ENCODE data around the gene SLC1A7. TPM values are rescaled to one million over a fixed set of nuclear protein-coding genes. Genes with fewer than 3 reads are reported as not detected.

The SLC1A7 gene
- total and polyA plus RNA-seq, 2 donors (not counting 1 experiment from before 2014, with no cell fraction given): 0.10 TPM; not detected in 1

DNA sequence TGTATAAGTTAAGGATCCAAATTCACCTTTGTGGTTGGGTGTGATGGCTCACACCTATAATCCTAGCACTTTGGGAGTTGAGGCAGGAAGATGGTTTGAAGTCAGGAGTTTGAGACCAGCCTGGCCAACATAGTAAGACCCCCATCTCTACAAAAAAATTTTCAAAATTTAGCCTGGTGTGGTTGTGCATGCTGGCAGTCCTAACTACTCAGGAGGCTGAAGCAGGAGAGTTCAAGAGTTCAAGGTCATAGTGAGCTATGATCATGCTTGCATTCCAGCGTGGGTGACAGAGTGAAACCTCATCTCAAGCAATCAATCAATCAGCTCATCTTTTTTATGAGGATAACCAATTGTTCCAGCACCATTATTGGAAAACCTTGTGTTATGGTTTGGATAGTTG is 16.5 kb upstream of the SLC1A7 start:
- no peak for DNase-seq
- Mint-ChIP-seq H3K27me3 (peaks cover 25% of the 10 kb centered on the region), H3K4me3 (no peak overlapping the region), H3K9me3 (ENCODE audit: insufficient read depth) (no peaks in the 10 kb centered on the region), H3K27ac (no peak overlapping the region), H3K4me1 (no peaks in the 10 kb centered on the region)
- TF ChIP-seq EZH2 (IDR thresholded peaks at IDR 0.05; ENCODE audit: borderline replicate concordance, insufficient read depth, low read depth, low read length, poor library complexity, severe bottlenecking): no peak
- TF ChIP-seq, protein P1, sequence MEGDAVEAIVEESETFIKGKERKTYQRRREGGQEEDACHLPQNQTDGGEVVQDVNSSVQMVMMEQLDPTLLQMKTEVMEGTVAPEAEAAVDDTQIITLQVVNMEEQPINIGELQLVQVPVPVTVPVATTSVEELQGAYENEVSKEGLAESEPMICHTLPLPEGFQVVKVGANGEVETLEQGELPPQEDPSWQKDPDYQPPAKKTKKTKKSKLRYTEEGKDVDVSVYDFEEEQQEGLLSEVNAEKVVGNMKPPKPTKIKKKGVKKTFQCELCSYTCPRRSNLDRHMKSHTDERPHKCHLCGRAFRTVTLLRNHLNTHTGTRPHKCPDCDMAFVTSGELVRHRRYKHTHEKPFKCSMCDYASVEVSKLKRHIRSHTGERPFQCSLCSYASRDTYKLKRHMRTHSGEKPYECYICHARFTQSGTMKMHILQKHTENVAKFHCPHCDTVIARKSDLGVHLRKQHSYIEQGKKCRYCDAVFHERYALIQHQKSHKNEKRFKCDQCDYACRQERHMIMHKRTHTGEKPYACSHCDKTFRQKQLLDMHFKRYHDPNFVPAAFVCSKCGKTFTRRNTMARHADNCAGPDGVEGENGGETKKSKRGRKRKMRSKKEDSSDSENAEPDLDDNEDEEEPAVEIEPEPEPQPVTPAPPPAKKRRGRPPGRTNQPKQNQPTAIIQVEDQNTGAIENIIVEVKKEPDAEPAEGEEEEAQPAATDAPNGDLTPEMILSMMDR (IDR thresholded peaks at IDR 0.05): no peak
- WGBS (ENCODE audit: insufficient coverage): no CpG with 5 or more reads among the region's 1 CpG
- intact Hi-C loops (cut with micrococcal nuclease): no loop called here
- H3K9ac ChIP-seq (ENCODE audit: low read length): no peak overlapping the region
- no peak overlapping the region for H3K4me3 ChIP-seq (ENCODE audit: control extremely low read depth in 1 of 5, extremely low read depth in 1 of 5, insufficient read depth in 1 of 5, low read depth in 2 of 5, low read length in 4 of 5)
- no peaks in the 10 kb centered on the region for H3K79me2 ChIP-seq (ENCODE audit: control insufficient read depth, insufficient read depth, low read length)
- H3K27ac ChIP-seq (ENCODE audit: low read length in 2 of 2): no peak overlapping the region
- H2AFZ ChIP-seq (ENCODE audit: insufficient read depth, low read depth, low read length, poor library complexity, severe bottlenecking): no peak overlapping the region
- ChIA-PET POLR2A (no interaction called here), CTCF (no interaction called here)
- no peak overlapping the region for H3K4me2 ChIP-seq (replicated peaks; ENCODE audit: low read depth, low read length, poor library complexity, severe bottlenecking)
- H3K4me1 ChIP-seq (ENCODE audit: control insufficient read depth in 2 of 2, insufficient read depth in 2 of 2, low read length in 2 of 2): no peaks in the 10 kb centered on the region
- no peaks in the 10 kb centered on the region for H3K36me3 ChIP-seq (replicated peaks in 1 of 2; ENCODE audit: control extremely low read depth in 1 of 2, control insufficient read depth in 1 of 2, extremely low read depth in 1 of 2, insufficient read depth in 2 of 2, low read length in 1 of 2)
- H3K9me3 ChIP-seq (ENCODE audit: control extremely low read depth in 1 of 3, control insufficient read depth in 2 of 3, insufficient read depth in 1 of 3, low read length in 2 of 3): no peaks in the 10 kb centered on the region
- H4K20me1 ChIP-seq (ENCODE audit: control insufficient read depth, insufficient read depth, low read length, poor library complexity, severe bottlenecking): no peaks in the 10 kb centered on the region
- no peak for ATAC-seq (ENCODE audit: low read depth)
- peaks cover 0 to 4% (median 0%) of the 10 kb centered on the region in 4 experiments for H3K27me3 ChIP-seq (replicated peaks in 1 of 4; ENCODE audit: control extremely low read depth in 1 of 4, control insufficient read depth in 3 of 4, insufficient read depth in 4 of 4, low read length in 3 of 4)

DNA sequence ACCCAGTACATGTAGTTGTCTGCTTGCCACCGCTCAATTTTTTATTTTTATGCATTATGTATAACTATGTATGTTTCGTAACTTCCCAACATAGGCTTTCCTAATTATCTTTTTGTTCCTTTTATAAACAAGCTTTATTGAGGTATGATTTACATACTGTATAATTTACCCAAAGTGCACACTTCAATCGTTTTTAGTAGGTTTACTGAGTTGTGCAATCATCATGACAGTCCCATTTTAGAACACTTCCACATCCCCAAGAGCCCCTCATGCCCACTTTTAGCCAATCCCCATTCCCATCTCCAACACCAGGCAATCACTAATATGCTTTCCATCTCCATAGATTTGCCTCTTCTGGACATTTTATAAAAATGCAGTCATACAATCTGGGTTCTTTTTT is 14.3 kb upstream of the SLC1A7 start:
- intact Hi-C loops (cut with micrococcal nuclease): no loop called here
- DNase-seq (no peak), ATAC-seq (ENCODE audit: low read depth) (no peak)
- H3K4me1 Mint-ChIP-seq: no peaks in the 10 kb centered on the region
- no peak overlapping the region for H3K27ac Mint-ChIP-seq
- ChIA-PET POLR2A (no interaction called here), CTCF (no interaction called here)
- Histone ChIP-seq H2AFZ (ENCODE audit: insufficient read depth, low read depth, low read length, poor library complexity, severe bottlenecking) (no peak overlapping the region), H4K20me1 (ENCODE audit: control insufficient read depth, insufficient read depth, low read length, poor library complexity, severe bottlenecking) (no peaks in the 10 kb centered on the region), H3K9me3 (ENCODE audit: control extremely low read depth in 1 of 3, control insufficient read depth in 2 of 3, insufficient read depth in 1 of 3, low read length in 2 of 3) (no peaks in the 10 kb centered on the region), H3K4me1 (ENCODE audit: control insufficient read depth in 2 of 2, insufficient read depth in 2 of 2, low read length in 2 of 2) (no peaks in the 10 kb centered on the region), H3K79me2 (ENCODE audit: control insufficient read depth, insufficient read depth, low read length) (no peaks in the 10 kb centered on the region), H3K36me3 (replicated peaks in 1 of 2; ENCODE audit: control extremely low read depth in 1 of 2, control insufficient read depth in 1 of 2, extremely low read depth in 1 of 2, insufficient read depth in 2 of 2, low read length in 1 of 2) (no peaks in the 10 kb centered on the region), H3K4me3 (ENCODE audit: control extremely low read depth in 1 of 5, extremely low read depth in 1 of 5, insufficient read depth in 1 of 5, low read depth in 2 of 5, low read length in 4 of 5) (no peak overlapping the region), H3K27ac (ENCODE audit: low read length in 2 of 2) (no peak overlapping the region), H3K27me3 (replicated peaks in 1 of 4; ENCODE audit: control extremely low read depth in 1 of 4, control insufficient read depth in 3 of 4, insufficient read depth in 4 of 4, low read length in 3 of 4) (no peaks in the 10 kb centered on the region), H3K4me2 (replicated peaks; ENCODE audit: low read depth, low read length, poor library complexity, severe bottlenecking) (no peak overlapping the region), H3K9ac (ENCODE audit: low read length) (no peak overlapping the region)
- no CpG with 5 or more reads among the region's 3 CpGs for WGBS (ENCODE audit: insufficient coverage)
- no peak for TF ChIP-seq EZH2 (IDR thresholded peaks at IDR 0.05; ENCODE audit: borderline replicate concordance, insufficient read depth, low read depth, low read length, poor library complexity, severe bottlenecking)
- TF ChIP-seq, protein P1 (IDR thresholded peaks at IDR 0.05): no peak
- no peak overlapping the region for H3K4me3 Mint-ChIP-seq
- no peaks in the 10 kb centered on the region for H3K9me3 Mint-ChIP-seq (ENCODE audit: insufficient read depth)
- H3K27me3 Mint-ChIP-seq: peaks cover 13% of the 10 kb centered on the region
